Right lung (tissue), 10 donors: Measurements from ENCODE around the gene NHLH2. TPM values are rescaled to one million over a fixed set of nuclear protein-coding genes. Genes with fewer than 3 reads are reported as not detected.

Source experiments
- DNase-seq, 2 donors: peaks; one replicate each; pipeline ENCODE4 v3.0.0-alpha.2; 2013
- long read RNA-seq, 8 donors: transcript quantifications; one replicate each; lab custom pipeline, GENCODE V29; 2026
- polyA plus RNA-seq, 5 donors: library from polyadenylated mRNA; unstranded; fragments of 120-200 nt; gene quantifications; one replicate each; pipeline versions ENCODE4 v1.2.1 to v1.2.3, GENCODE V29; 2013; ENCODE audit warnings: inconsistent platforms in 1 of 5, low replicate concordance in 1 of 5; ENCODE audit not compliant: insufficient read length in 5 of 5, insufficient read depth in 1 of 5

Gene NHLH2
- not detected for polyA plus RNA-seq
- long read RNA-seq, donor 1 = 0 reads
- long read RNA-seq, donor 2 = 0 reads
- long read RNA-seq, donor 3, full-length matches to known transcripts = 1 of 1 reads
- long read RNA-seq, donor 3, partial matches to known transcripts = 0 of 1 reads
- long read RNA-seq, donor 3, other reads (novel, unspliced or antisense) = 0 of 1 reads
- long read RNA-seq, donor 4 = 0 reads
- long read RNA-seq, donor 5 = 0 reads
- long read RNA-seq, donor 6 = 0 reads
- long read RNA-seq, donor 7 = 0 reads
- long read RNA-seq, donor 8 = 0 reads

DNA sequence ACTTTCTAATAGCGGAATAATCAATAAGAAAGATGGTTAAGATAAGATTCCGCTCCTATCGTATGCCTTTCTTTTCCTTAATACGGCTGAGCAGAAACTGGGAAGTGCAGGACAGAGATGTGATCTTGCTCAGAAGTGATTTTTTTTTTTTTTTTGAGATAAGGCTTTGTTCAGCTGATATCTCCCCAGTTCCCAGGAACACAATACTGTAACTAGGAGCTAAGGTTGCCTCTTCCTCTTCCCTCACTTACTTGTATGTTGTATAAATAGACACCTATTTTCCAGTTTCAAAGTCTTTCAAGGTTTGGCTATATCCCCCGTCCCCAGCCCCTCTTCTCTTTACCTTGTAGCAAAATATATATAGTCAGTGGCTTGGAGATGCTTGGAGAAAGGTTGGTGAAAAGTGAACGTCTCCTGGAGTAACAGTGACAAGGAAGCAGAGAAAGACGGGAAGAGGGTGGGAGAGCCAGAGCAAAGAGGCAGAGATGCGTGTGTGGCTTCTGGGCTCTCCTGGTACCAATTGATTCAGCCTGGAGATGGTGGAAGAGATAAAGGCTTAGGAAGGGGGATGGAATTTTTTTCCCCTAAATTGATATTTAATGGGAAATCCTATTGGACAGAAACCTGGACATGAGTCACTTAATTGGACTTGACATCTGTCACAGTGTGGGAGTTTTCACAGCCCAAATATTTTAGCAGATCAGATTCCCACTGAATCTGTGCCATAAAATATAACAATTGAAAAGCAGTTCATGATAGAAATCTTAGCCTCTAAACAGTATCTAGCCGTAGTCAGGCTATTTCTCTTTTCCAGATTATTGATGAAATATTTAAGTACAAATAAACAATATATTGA lies at the start of gene NHLH2:
Gene NHLH2, minus strand, starts transcription at position 522 of the 856 bp plus-strand sequence. CDS start 2,754 bp downstream, outside the sequence.
- no peak for DNase-seq

DNA sequence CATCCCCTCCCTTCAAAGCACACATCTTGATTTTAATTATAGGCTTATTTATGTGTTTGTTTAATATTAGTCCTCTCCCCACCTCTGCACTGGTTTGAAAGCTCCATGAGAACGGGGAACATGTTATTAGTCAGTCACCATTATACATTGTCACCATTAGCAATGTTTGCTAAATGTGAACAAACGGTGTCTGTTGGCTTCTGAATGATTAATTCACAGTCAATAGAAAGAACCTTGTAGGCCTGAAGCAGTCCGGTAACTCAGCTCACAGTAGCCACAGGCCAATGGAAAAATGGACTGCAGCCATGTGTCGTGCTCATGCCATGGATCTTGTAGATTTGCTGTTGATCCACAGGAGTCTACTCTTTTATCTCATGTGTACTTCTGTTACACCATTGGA lies 49.7 kb upstream of the NHLH2 start:
- no peak for DNase-seq

- DNase-seq = no peak
These were observed 48.0 kb upstream of the NHLH2 start for GRCh38 chr1:115888976-115889375.

GRCh38 chr1:115882913-115883902 lies 42.3 kb upstream of the NHLH2 start:
- DNase-seq = no peak

DNA sequence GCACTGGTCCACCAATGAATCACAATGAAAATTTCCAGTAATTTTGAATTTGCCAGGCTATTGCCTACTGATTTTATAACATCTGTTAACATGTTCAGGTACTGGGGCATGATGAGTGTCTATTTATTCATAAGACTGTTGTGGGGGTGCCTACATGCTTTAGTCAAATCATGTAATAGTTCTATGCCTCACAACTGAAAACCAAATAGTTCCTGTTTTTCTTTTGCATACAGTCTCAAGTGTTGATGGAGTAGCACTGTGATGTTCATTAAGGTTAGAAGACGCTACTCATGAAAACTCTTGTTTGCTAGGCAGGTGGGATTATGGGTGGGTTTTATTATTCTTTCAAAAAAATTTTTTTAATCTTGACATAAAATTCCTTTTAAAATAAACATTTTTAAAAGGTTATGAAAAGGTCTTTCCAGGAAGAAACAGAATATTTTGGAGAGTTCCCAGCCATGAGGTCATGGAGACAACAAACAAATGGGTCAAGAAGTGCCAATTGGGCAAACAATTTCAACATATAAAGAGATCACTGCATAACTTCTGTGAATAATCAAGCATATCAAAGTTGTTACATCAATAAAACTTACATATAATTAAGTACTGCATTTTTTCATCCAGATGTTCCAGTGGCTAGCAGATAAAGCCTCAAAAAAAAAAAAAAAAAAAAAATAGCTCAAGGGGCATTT lies 40.2 kb upstream of the NHLH2 start:
- no peak for DNase-seq

- DNase-seq = no peak
These were observed 39.1 kb upstream of the NHLH2 start for GRCh38 chr1:115879977-115880376.

GRCh38 chr1:115877511-115877910 lies 36.6 kb upstream of the NHLH2 start:
- DNase-seq = no peak

DNA sequence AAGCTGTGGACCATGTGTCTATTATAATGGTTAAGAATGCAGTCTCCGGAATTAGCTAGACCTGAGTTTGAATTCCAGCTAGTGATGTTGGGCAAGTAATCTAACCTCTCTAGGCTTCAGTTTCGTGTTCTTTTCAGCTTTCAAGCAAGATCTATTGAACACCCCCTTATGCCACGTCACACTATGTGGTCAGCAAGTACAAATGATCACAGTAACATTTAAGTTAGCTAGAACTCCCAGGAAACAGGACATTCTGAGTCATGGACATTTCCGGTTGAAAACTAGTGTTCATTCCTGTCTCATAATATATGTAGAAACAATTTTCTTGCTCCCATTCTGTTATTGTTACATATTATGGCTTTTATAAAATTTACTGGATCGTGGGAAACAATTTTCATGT lies 34.0 kb upstream of the NHLH2 start:
- DNase-seq = no peak

- DNase-seq = no peak
These were observed 33.6 kb upstream of the NHLH2 start for GRCh38 chr1:115874497-115874896.

DNA sequence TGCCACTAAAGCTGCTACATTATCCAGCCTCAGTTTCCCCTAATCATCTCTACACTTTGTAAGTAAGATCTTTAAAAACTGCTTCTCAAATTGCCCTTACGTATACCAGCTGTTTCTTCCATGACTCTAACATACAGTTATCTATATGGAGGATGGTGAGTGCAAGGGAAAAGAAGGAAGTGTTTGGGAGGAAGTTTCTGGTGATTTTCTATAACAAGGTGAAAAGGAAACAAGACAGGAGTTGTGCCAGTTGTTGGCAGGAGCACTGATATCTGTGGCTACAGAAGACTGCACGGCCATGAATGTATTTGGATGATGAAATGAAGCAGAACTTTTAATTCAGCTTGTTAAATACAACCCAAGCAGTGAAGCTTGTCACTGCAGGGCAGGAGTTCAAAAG lies 32.3 kb upstream of the NHLH2 start:
- DNase-seq = no peak

DNA sequence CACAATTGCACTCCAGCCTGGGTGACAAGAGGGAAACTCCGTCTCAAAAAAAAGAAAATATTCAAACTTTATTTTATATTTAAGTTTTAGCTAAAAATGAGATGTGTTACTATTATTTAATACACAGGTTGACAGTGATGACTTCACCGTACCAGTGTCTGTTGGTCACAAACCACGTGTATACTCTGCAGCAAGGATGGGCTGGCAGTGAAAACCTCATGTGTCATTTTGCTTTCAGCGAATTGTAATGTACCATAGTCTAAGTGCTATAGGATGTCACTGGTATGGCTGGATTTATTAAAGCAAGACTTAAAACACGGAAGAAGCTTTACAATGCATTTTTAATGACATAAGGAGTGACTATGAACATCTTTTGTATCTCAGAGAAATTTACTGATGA lies 28.1 kb upstream of the NHLH2 start:
- no peak for DNase-seq

GRCh38 chr1:115867216-115867615 lies 26.3 kb upstream of the NHLH2 start:
- no peak for DNase-seq

- no peak for DNase-seq
These were observed 24.9 kb upstream of the NHLH2 start for GRCh38 chr1:115865704-115866380.

- DNase-seq = no peak
These were observed 21.5 kb upstream of the NHLH2 start for GRCh38 chr1:115862403-115862802.

DNA sequence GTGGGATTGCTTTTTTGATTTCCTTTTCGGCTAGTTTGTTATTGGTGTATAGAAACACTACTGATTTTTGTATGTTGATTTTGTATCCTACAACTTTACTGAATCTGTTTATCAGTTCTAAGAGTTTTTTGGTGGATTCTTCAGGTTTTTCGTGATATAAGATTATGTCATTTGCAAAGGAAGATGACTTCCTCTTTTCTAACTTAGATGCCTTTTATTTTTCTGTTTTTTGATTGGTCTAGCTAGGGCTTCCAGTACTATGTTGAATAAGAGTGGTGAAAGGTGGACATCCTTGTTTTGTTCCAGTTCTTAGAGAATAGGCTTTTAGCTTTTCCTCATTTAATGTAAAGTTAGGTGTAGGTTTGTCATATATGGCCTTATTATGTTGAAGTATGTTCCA lies 13.1 kb upstream of the NHLH2 start:
- no peak for DNase-seq

DNA sequence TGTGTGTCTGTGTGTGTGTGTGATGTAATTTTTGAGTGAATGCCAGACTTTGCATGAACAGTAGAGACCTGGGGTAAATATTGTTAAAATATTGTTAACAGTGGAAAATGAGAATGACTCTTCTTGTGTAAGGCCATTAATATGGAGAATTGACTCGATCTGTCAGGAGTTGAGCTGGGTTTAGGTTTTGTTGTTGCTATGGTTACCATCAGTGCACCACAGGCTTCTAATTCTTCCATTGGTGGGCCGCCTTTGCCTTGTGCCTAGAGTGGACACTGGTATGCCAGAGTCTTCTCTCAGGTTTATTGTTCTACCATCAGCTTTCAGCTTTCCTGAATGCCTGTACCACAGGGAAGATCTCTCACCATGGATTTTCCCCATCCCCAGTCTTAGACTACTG lies 10.0 kb upstream of the NHLH2 start:
- DNase-seq = no peak

GRCh38 chr1:115847787-115848186 lies 6.9 kb upstream of the NHLH2 start:
- DNase-seq = no peak

DNA sequence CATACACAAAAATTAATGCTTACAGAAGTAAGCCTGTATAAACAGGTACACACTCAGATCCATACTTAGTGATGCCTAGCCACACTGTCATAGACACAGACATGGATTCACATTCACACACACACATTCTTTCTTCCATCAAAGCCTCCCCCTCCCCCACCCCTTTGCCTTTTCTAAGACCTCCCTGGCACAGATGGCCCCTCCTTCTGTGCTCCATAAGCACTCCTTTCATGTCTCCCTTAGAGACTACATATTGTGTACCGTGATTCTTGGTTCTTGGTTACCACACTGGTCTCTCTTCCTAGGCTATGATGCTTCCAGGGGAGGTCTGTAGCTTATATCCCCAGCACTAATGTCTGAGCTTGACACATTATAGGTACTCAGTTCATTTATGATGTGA lies 2.0 kb upstream of the NHLH2 start:
- DNase-seq = no peak

- no peak for DNase-seq
These were observed 1.2 kb downstream of the NHLH2 start for GRCh38 chr1:115839679-115840237.

DNA sequence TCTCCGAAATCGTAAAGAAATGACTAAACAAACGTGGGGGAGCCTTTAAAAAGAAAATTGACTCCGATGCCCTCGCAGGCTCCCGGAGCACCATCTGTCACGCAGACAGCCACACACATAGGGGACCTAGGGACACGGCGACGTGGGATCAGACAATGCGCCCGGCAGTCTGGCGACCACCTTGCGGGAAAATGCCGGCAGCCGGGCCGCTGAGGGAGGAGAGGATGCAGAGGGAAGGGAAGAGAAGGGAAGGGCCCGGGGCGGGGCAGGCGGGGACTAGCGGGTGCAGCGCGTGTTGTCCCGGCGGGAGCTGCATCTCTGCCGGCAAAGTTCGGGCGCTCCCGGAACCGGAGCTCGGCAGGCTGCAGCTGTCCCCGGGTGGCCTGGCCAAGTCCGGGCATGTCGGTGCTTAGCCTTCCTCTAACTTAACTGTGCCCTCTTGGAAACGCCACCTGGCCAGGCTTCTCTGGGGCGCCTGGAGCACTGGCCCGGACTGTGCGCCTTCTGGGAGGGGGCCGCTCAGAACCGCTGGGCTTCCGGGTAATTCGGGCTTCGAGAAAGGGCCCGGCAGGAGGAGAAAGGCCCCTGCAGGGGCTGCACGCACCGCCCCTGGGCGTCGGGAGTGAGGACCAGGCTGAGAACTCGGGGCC lies 1.8 kb downstream of the NHLH2 start:
- DNase-seq = no peak
